Fibroblast of upper back skin (primary cell): ENCODE data around the gene SPTLC2.
"Not testable (repeated sequence)": the region's sequence is repeated elsewhere in the genome, so short reads cannot be mapped to it uniquely, and the experiment has no call there.

Source experiments
- DNase-seq: peaks from one replicate; pipeline ENCODE4 v3.0.0-alpha.2; 2013

SPTLC2 gene

GRCh38 chr14:77622366-77622961, 6.0 kb upstream of the SPTLC2 start:
- no peak for DNase-seq

GRCh38 chr14:77620222-77620870, 3.9 kb upstream of the SPTLC2 start:
- no peak for DNase-seq

GRCh38 chr14:77618381-77618970, 2.0 kb upstream of the SPTLC2 start:
- DNase-seq, result no peak

- DNase-seq, result no peak
These were observed 344 bp downstream of the SPTLC2 start for GRCh38 chr14:77616133-77616453.

- no peak for DNase-seq
These were observed 890 bp downstream of the SPTLC2 start for GRCh38 chr14:77615361-77616132.

GRCh38 chr14:77613201-77613600, 3.2 kb downstream of the SPTLC2 start:
- DNase-seq, result no peak

- peak; percentile 73 for DNase-seq
These were observed 4.3 kb downstream of the SPTLC2 start for GRCh38 chr14:77612011-77612620.

GRCh38 chr14:77610553-77610952, 5.9 kb downstream of the SPTLC2 start:
- no peak for DNase-seq

- DNase-seq, result no peak
These were observed 6.5 kb downstream of the SPTLC2 start for GRCh38 chr14:77609922-77610321.

GRCh38 chr14:77607741-77608302, 8.6 kb downstream of the SPTLC2 start:
- no peak for DNase-seq

- no peak for DNase-seq
These were observed 11.0 kb downstream of the SPTLC2 start for GRCh38 chr14:77605392-77605972.

- DNase-seq, result no peak
These were observed 12.7 kb downstream of the SPTLC2 start for GRCh38 chr14:77603654-77604255.

GRCh38 chr14:77603031-77603430, 13.4 kb downstream of the SPTLC2 start:
- no peak for DNase-seq

- DNase-seq, result no peak
These were observed 14.4 kb downstream of the SPTLC2 start for GRCh38 chr14:77601846-77602619.

- no peak for DNase-seq
These were observed 16.5 kb downstream of the SPTLC2 start for GRCh38 chr14:77599889-77600288.

GRCh38 chr14:77598366-77599070, 17.9 kb downstream of the SPTLC2 start:
- no peak for DNase-seq

- DNase-seq, result peak; percentile 77
These were observed 22.9 kb downstream of the SPTLC2 start for GRCh38 chr14:77593501-77593961.

GRCh38 chr14:77590845-77591485, 25.5 kb downstream of the SPTLC2 start:
- no peak for DNase-seq

GRCh38 chr14:77589099-77589498, 27.3 kb downstream of the SPTLC2 start:
- no peak for DNase-seq

GRCh38 chr14:77588411-77589025, 27.9 kb downstream of the SPTLC2 start:
- not testable (repeated sequence) for DNase-seq
